B cell (primary cell): ENCODE measurements around the gene CDC42BPA. TPM values are rescaled to one million over a fixed set of nuclear protein-coding genes. Genes with fewer than 3 reads are reported as not detected.

Experiments used
- ATAC-seq: fragments of 200-7000 bp; cut with Tn5 transposase; one replicate; pipeline ENCODE4 v1.10.0; 2021; ENCODE audit warnings: low read depth, mild to moderate bottlenecking, moderate number of reproducible peaks, moderate library complexity
- CTCF ChIA-PET: fragments of 350-600 bp; sonication (Branson Sonifier 250); formaldehyde crosslinking; loops from one replicate; lab custom pipeline; 2021; ENCODE audit warnings: antibody characterized with exemption, inconsistent platforms; lab: Charles Lee
- POLR2A ChIA-PET: fragments of 350-600 bp; sonication (Branson Sonifier 250); formaldehyde crosslinking; loops from one replicate; lab custom pipeline; 2021; ENCODE audit warnings: antibody characterized with exemption; lab: Charles Lee
- DNase-seq: peaks from one replicate; pipeline ENCODE4 v3.0.0; 2013
- H2AFZ ChIP-seq: 2 replicates; pipeline ENCODE4 v1.6.1; 2012; ENCODE audit warnings: mild to moderate bottlenecking, low read depth, low read length; ENCODE audit not compliant: insufficient read depth, poor library complexity, severe bottlenecking
- H3K27ac ChIP-seq, 2 donors: 1 replicate in 1 of 2; 2 replicates in 1 of 2; pipeline ENCODE4 v1.5.1; 2012 to 2013; ENCODE audit warnings: low read length in 2 of 2, mild to moderate bottlenecking in 2 of 2, moderate library complexity in 1 of 2
- H3K27me3 ChIP-seq, 4 experiments: fragments of 200-600 bp in 1 of 4; sonication (generic) in 1 of 4; replicated peaks in 1 of 4; 1 replicate in 2 of 4; 2 replicates in 2 of 4; pipeline versions ENCODE4 v1.6.1 to v1.7.0; 2013 to 2016; ENCODE audit warnings: low read length in 3 of 4, mild to moderate bottlenecking in 2 of 4, mixed read lengths in 1 of 4, moderate library complexity in 1 of 4; ENCODE audit not compliant: insufficient read depth in 4 of 4, control insufficient read depth in 3 of 4; ENCODE audit errors: control extremely low read depth in 1 of 4
- H3K36me3 ChIP-seq, 2 experiments: replicated peaks in 1 of 2; 1 replicate in 1 of 2; 2 replicates in 1 of 2; pipeline versions ENCODE4 v1.6.1 to v1.7.1; 2013; ENCODE audit warnings: low read length in 1 of 2; ENCODE audit not compliant: insufficient read depth in 2 of 2, control insufficient read depth in 1 of 2; ENCODE audit errors: control extremely low read depth in 1 of 2, extremely low read depth in 1 of 2
- H3K4me1 ChIP-seq, 2 donors: fragments of 200-600 bp in 1 of 2; sonication (generic) in 1 of 2; 1 replicate in 1 of 2; 2 replicates in 1 of 2; pipeline versions ENCODE4 v1.5.1 to v1.6.1; 2013 to 2017; ENCODE audit warnings: low read length in 2 of 2; ENCODE audit not compliant: control insufficient read depth in 2 of 2, insufficient read depth in 2 of 2
- H3K4me2 ChIP-seq: replicated peaks from 2 replicates; pipeline ENCODE3; 2012; ENCODE audit warnings: mild to moderate bottlenecking, low read depth, low read length; ENCODE audit not compliant: poor library complexity, severe bottlenecking
- H3K4me3 ChIP-seq, 5 experiments: fragments of 200-600 bp in 1 of 5; sonication (generic) in 1 of 5; 1 replicate in 3 of 5; 2 replicates in 2 of 5; pipeline versions ENCODE4 v1.5.1 to v1.7.0; 2011 to 2016; ENCODE audit warnings: low read length in 4 of 5, mild to moderate bottlenecking in 4 of 5, low read depth in 2 of 5, control low read depth in 1 of 5, moderate library complexity in 1 of 5; ENCODE audit not compliant: insufficient read depth in 1 of 5; ENCODE audit errors: control extremely low read depth in 1 of 5, extremely low read depth in 1 of 5
- H3K79me2 ChIP-seq: fragments of 200-600 bp; sonication (generic); one replicate; pipeline ENCODE4 v1.6.0; 2016; ENCODE audit warnings: low read length; ENCODE audit not compliant: control insufficient read depth, insufficient read depth
- H3K9ac ChIP-seq: fragments of 200-600 bp; sonication (generic); 2 replicates; pipeline ENCODE4 v1.6.1; 2017; ENCODE audit warnings: mild to moderate bottlenecking, low read length, moderate library complexity
- H3K9me3 ChIP-seq, 3 donors: one replicate each; pipeline versions ENCODE4 v1.6.1 to v1.7.1; 2013; ENCODE audit warnings: low read length in 2 of 3; ENCODE audit not compliant: control insufficient read depth in 2 of 3, insufficient read depth in 1 of 3; ENCODE audit errors: control extremely low read depth in 1 of 3
- H4K20me1 ChIP-seq: 2 replicates; pipeline ENCODE4 v1.6.0; 2012; ENCODE audit warnings: mild to moderate bottlenecking, low read length; ENCODE audit not compliant: insufficient read depth, control insufficient read depth, poor library complexity, severe bottlenecking
- H3K27ac Mint-ChIP-seq: one replicate; pipeline ENCODE4 v1.8.0; 2021; ENCODE audit warnings: mixed read lengths
- H3K27me3 Mint-ChIP-seq: one replicate; pipeline ENCODE4 v1.8.0; 2021; ENCODE audit warnings: mixed read lengths
- H3K4me1 Mint-ChIP-seq: one replicate; pipeline ENCODE4 v1.8.0; 2021; ENCODE audit warnings: mixed read lengths
- H3K4me3 Mint-ChIP-seq: one replicate; pipeline ENCODE4 v1.8.0; 2021; ENCODE audit warnings: mixed read lengths
- H3K9me3 Mint-ChIP-seq: one replicate; pipeline ENCODE4 v1.8.0; 2022; ENCODE audit warnings: mixed read lengths; ENCODE audit not compliant: insufficient read depth
- CTCF ChIP-seq: fragments of 200-600 bp; IDR thresholded peaks from one replicate; pipeline ENCODE4 v1.8.0; 2022; ENCODE audit warnings: antibody characterized with exemption, mild to moderate bottlenecking
- EZH2 ChIP-seq: IDR thresholded peaks from 2 replicates; pipeline ENCODE4 v1.6.1; 2012; ENCODE audit warnings: borderline replicate concordance, low read depth, mild to moderate bottlenecking, moderate library complexity, low read length; ENCODE audit not compliant: insufficient read depth, poor library complexity, severe bottlenecking
- WGBS: methylation state at CpG from one replicate; pipeline ENCODE4 v1.1.5; 2013; ENCODE audit warnings: missing lambda C conversion rate; ENCODE audit not compliant: insufficient coverage; 5-methylcytosine and 5-hydroxymethylcytosine counted together
- intact Hi-C: fragments of 100-400 bp; cut with micrococcal nuclease; formaldehyde crosslinking; loops from one replicate; pipeline ENCODE4 v1.10.0; 2022
- polyA plus RNA-seq: library from polyadenylated mRNA; depleted of rRNA; stranded (reverse); fragments of >200 nt; gene quantifications from 2 replicates; pipeline ENCODE4 v1.2.3, GENCODE V29; 2012
- total RNA-seq, 2 donors: library from RNA; stranded (reverse); fragments of 120-200 nt in 1 of 2; gene quantifications; 1 replicate in 1 of 2; 2 replicates in 1 of 2; pipeline versions ENCODE4 v1.2.3 to v1.2.4, GENCODE V29; 2013 to 2022

CDC42BPA gene
- total and polyA plus RNA-seq, 2 donors (not counting 1 experiment from before 2014, with no cell fraction given): 0.04 to 0.69 TPM

- 100% methylated on average over 3 of the region's 3 CpGs for WGBS
- no peaks in the 10 kb centered on the region for H3K4me1 Mint-ChIP-seq
- H3K4me3 Mint-ChIP-seq: no peak overlapping the region
- no peaks in the 10 kb centered on the region for H4K20me1 ChIP-seq
- H3K9me3 ChIP-seq: no peaks in the 10 kb centered on the region
- no peaks in the 10 kb centered on the region for H3K9me3 Mint-ChIP-seq
- DNase-seq: no peak
- H3K9ac ChIP-seq: no peak overlapping the region
- no peak overlapping the region for H3K27ac Mint-ChIP-seq
- no peak overlapping the region for H3K4me3 ChIP-seq
- no peaks in the 10 kb centered on the region for H3K4me1 ChIP-seq
- ChIA-PET POLR2A (no interaction called here), CTCF (no interaction called here)
- no peaks in the 10 kb centered on the region for H3K36me3 ChIP-seq
- H3K27ac ChIP-seq: no peak overlapping the region
- H3K4me2 ChIP-seq: no peak overlapping the region
- intact Hi-C loops: no loop called here
- TF ChIP-seq CTCF: no peak
- TF ChIP-seq EZH2: no peak
- H2AFZ ChIP-seq: no peak overlapping the region
- H3K79me2 ChIP-seq: no peaks in the 10 kb centered on the region
- peaks cover 17% of the 10 kb centered on the region for H3K27me3 Mint-ChIP-seq
- H3K27me3 ChIP-seq: peaks cover 0 to 2% (median 0%) of the 10 kb centered on the region in 4 experiments
- no peak for ATAC-seq
These were observed 104.1 kb downstream of the CDC42BPA start for GRCh38 chr1:227214207-227214606.

GRCh38 chr1:227213426-227213825 is 104.9 kb downstream of the CDC42BPA start:
- Histone ChIP-seq H4K20me1 (no peaks in the 10 kb centered on the region), H2AFZ (no peak overlapping the region), H3K4me3 (no peak overlapping the region), H3K9ac (no peak overlapping the region), H3K4me1 (no peaks in the 10 kb centered on the region), H3K79me2 (no peaks in the 10 kb centered on the region), H3K9me3 (no peaks in the 10 kb centered on the region), H3K4me2 (no peak overlapping the region), H3K27ac (no peak overlapping the region), H3K36me3 (no peaks in the 10 kb centered on the region), H3K27me3 (peaks cover 0 to 2% (median 0%) of the 10 kb centered on the region in 4 experiments)
- ATAC-seq (no peak), DNase-seq (no peak)
- ChIA-PET CTCF (interaction anchor here (0.9 kb wide), 1 partner anchor 11 kb away, joined by 3 read pairs; no protein-coding TSS in a partner anchor), POLR2A (no interaction called here)
- Mint-ChIP-seq H3K27me3 (peaks cover 17% of the 10 kb centered on the region), H3K27ac (no peak overlapping the region), H3K4me1 (no peaks in the 10 kb centered on the region), H3K9me3 (no peaks in the 10 kb centered on the region), H3K4me3 (no peak overlapping the region)
- intact Hi-C loops: no loop called here
- TF ChIP-seq EZH2 (no peak), CTCF (no peak)
- WGBS: 67% methylated on average over 1 of the region's 4 CpGs
